Left cardiac atrium (tissue), 4 donors: ENCODE data around the gene HCK. TPM values are rescaled to one million over a fixed set of nuclear protein-coding genes. Genes with fewer than 3 reads are reported as not detected.
A peak's percentile ranks its signal among the peaks of the same experiment; 100 is the strongest.

Experiments used
- ATAC-seq, 2 donors: fragments of 200-7000 bp; cut with Tn5 transposase; one replicate each; pipeline ENCODE4 v1.9.1; 2020; ENCODE audit warnings: mild to moderate bottlenecking in 2 of 2, moderate library complexity in 2 of 2
- DNase-seq: peaks from one replicate; pipeline ENCODE4 v3.0.0-alpha.2; 2020
- intact Hi-C, 2 donors: fragments of 100-400 bp; cut with DNase I; formaldehyde crosslinking; loops; one replicate each; pipeline versions ENCODE4 v1.14.1 to v1.15.1; 2022 to 2023
- total RNA-seq, 2 donors: library from RNA; stranded (reverse); fragmentation: NEBNext Ultra II Directional; extraction: Animal tissue kit (Norgen Biotek cat#: 25700); gene quantifications; one replicate each; pipeline ENCODE4 v1.2.1, GENCODE V29; 2021
- donor health status: DM: no; HTN: yes; CAD: no.
- donor health status: DM: no; HTN: yes; CAD: no; lungs with severe emphysema.
- donor health status: DM: yes; HTN: yes; CAD: no.
- donor health status: Dilated cardiomyopathy.

HCK gene
- total RNA-seq, 2 donors from 2014 or later, result 11.1 to 14.1 TPM

DNA sequence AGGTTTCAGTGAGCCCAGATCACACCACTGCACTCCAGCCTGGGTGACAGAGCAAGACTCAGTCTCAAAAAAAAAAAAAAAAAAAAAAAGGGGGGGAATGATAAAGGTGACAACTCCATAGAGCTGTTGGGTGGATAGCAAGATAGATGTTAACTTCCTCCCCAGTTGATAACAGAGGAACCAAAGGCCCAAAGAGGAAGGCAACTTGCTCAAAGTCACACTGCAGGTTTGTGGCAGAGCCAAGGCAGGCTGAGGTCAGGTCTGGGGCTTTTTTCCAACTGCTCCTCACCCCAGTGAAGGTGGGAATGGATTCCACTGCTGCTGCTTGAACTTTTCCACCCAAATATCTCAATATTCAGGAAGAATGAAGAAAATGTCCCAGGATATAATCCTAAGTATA, 26.7 kb downstream of the HCK start:
- DNase-seq (no peak), ATAC-seq (no peak)
- intact Hi-C loops, result no loop called here

DNA sequence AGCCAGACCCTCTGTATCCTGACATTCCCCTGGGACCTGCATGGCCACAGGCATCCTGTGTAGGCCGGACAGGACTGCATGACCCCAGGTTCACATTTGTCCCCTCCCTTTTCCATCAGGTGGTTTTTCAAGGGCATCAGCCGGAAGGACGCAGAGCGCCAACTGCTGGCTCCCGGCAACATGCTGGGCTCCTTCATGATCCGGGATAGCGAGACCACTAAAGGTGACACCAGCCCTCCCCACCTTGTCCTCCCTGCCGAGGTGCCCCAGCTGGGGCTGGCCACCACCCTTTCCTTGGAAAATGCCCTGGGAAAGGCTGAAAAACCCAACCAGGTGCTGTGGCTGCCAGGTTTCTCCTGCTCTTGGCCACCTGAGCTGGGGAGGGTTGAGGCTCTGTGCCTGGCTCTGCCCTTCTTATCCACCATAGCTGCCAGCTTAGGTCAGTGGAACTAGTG, 27.6 kb downstream of the HCK start:
- DNase-seq, result no peak
- no peak for ATAC-seq
- intact Hi-C loops, result no loop called here

DNA sequence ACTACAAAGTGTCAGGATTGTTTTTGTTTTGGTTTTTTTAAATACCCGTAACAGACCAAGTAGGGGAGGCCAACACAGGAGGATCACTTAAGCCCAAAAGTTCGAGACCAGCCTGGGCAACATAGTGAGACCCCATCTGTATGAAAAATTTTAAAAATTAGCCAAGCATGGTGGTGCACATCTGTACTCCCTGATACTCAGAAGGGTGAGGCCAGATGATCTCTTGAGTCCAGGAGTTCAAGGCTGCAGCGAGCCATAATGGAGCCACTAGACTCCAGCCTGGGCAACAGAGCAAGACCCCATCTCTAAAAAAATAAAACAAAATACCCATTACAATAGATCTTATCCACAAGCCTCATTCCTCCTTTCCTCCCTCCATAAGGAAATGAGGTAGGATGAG, 28.7 kb downstream of the HCK start:
- intact Hi-C loops, result no loop called here
- ATAC-seq (no peak), DNase-seq (no peak)

DNA sequence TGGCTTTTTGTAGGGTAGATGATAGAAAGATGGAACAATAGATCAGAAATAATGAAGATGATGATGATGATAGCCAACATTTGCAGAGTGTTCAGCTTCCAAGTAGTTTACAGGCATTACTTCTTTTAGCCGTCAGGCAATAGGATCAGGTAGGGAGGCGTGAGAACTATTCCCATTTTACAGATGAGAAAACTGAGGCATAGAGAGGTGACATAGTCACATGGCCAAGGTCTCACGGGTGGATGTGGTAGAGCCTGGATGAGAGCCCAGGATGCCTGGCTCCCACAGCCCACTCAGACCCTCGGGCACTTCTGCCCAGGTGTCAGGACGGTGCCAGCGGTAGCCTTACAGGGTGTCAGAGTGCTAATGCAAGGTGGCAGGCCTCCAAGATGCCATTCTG, 31.4 kb downstream of the HCK start:
- intact Hi-C loops, result no loop called here
- ATAC-seq, result no peak
- no peak for DNase-seq

DNA sequence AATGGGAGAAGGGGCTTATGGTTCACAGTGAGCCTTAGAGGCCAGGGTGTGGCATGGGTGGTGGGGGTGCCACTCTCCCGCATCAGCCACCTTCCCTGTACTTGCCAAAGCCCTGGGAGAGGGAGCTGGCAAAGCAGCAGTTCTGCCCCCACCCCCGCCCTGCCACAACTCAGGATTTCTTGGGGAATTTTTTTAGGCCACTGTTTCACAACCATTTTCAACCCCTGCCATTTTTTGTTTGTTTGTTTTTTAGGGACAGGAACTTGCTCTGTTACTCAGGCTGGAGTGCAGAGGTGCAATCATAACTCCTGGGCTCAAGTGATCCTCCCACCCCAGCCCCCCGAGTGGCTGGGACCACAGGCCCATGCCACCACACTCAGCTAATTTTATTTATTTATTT, 35.0 kb downstream of the HCK start:
- DNase-seq (no peak), ATAC-seq (no peak)
- intact Hi-C loops, result no loop called here

DNA sequence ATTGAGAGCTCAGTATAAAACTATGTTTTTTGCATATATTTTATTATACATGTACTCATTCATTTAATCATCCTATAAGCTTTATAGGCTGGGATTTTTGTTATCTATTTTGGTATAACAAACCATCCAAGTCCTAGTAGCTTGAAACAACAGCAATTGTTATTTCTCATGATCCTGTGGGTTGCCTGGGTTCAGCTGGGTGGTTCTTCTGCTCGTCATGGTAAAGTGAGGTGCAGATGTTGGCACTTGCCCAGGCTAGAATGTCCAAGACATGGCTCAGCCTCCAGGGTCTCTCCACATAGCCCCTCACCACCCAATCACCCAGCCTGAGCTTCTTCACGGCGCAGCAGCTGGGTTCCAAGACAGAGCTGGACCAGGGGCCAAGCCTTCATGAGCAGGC, 36.7 kb downstream of the HCK start:
- intact Hi-C loops, result no loop called here
- ATAC-seq (no peak), DNase-seq (no peak)

DNA sequence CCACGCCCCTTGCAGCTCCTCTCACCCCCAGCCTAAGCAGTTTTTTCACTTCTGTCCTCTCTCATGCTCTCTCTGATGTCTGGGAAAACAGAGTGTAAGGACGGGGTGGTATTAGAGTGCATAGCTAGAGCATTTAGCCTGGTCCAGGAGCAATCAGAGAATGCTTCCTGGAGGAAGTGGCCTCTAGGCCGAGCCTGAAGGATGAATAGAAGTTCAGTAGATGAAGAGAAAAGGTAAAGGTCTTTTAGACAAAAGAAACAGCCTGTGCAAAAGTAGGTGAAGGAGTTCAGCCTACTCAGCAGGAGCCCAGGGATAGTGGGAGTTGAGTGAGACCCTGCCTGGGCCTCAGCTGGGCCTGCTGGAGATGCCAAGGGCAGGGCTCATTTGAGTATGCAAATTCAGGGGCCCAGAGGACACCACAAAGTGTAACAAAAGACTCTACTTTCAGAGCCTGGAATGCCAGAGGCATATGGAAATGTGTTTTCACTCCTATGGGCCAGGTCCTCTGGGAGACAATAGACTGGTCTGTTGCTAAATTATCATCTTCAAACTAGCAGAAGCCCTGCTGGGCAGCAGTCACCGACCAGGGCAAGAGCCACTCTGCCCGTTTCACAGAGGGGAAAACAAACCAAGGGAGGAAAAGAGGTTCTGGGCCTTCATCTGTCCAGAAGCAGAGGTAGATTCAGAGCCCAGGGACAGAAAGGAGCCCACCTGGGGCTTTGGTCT, 37.8 kb downstream of the HCK start:
- DNase-seq (no peak), ATAC-seq (no peak)
- intact Hi-C loops, result loop anchor here in 1 of 2 donors (5.0 kb wide), 1 partner anchor 267 kb away; no protein-coding TSS in a partner anchor

DNA sequence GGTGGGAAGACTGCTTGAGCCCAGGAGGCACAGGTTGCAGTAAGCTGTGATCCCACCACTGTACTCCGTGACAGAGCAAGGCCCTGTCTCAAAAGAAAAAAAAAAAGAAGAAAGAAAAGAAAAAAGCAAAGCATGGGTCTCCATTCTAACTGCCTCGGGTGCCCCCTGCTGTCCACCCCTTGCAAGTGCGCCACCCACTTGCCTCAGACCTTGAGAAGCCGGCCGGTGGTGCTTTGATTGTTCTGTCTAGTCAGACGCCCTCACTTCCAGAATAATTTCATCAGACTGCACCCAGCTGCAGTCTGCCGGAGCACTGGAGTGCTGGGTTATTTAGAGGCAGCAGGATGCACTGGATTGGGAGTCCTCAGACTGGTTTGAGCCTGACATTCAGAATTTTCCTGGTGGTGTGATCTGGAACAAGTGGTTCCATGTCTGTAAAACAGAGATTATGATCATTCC, 39.9 kb downstream of the HCK start:
- intact Hi-C loops, result loop anchor here in 1 of 2 donors (2.0 to 5.0 kb wide), 2 partner anchors 239 to 270 kb away; no protein-coding TSS in a partner anchor
- peak; percentile 47 to 80 for ATAC-seq

DNA sequence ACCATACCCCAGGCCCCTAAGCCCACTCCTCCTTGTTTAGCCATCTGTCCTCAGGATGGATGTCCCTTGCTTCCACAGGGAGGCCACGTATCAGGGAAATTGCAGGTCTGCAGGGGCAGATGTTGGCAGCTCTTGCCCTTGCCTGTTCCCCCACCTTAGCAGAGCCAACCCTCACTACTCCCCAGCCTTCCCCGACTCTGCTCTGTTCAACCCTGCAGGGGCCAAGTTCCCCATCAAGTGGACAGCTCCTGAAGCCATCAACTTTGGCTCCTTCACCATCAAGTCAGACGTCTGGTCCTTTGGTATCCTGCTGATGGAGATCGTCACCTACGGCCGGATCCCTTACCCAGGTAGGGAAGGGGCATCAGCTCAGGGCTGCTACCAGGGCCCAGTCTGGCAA, 46.7 kb downstream of the HCK start:
- intact Hi-C loops, result no loop called here
- DNase-seq, result no peak
- no peak for ATAC-seq

More for the DNA sequence above, 39.9 kb downstream of the HCK start:
- peak; percentile 78 for DNase-seq

DNA sequence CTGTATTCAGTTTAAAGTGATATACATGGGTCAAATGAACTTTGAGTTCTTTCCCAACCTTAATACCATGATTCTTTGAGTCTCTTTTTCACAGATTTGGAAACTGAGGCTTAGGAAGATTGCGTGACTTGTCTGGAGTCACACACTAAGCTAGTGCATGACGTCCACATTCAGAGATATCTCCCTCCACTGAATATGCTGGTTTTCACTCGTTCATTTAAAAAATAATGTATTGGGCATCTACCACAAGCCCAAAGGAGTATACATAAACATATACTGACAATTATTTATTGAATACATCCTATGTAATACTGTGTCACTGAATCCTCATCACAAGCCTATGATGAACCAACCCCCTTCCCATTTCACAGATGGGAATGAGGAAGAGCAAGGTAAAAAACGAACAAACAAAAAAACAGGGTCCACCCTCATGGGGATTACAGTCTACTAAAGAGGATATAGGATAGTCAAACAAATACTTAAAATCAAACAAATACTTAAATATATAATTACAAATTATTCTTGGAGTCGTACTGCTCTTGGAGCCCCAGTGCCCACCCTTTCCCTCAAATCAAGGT, 56.9 kb downstream of the HCK start:
- intact Hi-C loops, result no loop called here
- ATAC-seq (no peak), DNase-seq (no peak)

DNA sequence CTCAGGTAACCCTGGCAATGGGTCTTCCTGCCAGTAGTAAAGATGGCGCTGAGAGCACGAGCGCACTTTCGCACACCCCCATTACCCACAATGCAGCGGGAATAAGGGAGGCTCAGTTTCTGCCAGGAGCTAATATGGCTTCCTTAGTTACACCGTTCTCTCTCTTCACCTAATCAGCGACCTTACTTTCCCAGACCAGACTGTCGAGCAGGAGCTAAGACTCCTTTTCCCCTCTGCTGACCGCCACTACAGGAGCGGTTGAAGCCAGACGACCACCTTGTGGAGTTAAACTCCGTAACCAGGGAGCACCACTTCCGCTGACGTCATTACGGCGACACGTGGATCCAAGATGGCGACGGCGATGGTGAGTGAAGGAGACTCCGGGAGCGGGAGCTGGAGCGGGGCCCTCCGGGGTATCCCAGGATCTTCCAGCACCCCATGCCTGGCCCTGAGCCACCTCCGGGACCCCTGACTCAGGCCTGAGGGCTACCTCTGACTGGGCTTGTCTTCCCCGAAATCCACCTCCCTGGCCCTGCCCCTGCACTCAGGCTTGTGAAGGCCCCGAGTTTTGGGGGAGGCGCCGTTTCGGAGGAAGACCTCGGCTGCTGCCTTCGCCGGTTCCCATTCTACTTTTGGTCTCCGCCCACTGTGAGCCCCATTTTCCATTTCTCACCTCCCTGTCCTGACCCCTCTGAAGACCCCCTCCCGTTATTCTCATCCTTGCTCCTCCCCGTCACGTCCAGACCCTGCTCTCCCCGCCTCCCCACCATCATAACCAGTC, 57.5 kb downstream of the HCK start, which contains the start of gene TM9SF4:
TSS of gene TM9SF4 (plus strand) at position 323 of the 781 bp plus-strand sequence. CDS start at position 350, 27 bp downstream.
- DNase-seq (peak; percentile 91), ATAC-seq (peak; percentile 95 to 96)
- intact Hi-C loops, result no loop called here

DNA sequence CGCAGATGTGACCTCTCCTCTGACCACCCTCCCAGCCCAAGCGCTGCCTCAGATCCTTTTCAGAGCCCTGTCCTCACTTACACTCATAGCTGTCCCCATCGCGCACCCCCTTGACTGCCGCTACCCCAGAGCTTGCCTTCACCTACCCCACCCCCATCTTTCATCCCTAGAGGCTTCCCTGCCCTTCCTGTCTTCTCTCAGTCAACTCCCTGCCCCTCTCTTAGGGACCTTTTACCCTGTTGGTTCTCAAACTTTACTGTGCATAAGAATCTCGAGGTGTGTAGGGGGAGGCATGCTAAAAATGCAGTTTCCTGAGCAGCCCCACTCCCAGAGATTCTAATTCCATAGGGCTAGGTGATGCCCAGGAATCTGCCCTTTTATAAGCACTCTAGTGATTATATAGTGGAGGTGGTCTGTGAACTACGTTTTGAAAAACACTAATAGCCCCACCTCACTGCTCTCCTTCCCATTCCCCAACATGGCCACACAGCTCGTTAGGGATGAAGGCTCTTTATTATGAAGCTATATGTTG, 58.2 kb downstream of the HCK start:
- no peak for ATAC-seq
- intact Hi-C loops, result no loop called here
- DNase-seq, result no peak

DNA sequence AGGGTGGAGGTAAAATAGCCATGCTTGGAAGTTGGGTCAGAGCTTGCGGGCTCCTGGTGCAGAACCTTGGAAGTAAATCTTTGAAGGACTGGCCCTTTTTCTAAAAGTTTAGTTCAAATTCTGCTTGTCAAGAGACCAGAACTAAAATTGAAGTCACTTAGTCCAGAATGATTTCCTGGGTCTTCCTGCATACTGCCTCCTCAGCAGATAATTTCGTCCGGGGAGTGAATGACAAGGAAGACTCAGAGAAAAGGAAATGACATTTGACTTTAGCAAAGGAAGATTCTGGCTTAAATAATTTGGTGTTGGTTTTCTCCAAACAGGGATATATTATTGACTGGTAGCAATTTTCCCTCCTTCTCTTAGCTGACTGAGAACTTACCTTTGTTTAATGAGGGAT, 58.7 kb downstream of the HCK start:
- intact Hi-C loops, result no loop called here
- no peak for DNase-seq
- ATAC-seq, result no peak

DNA sequence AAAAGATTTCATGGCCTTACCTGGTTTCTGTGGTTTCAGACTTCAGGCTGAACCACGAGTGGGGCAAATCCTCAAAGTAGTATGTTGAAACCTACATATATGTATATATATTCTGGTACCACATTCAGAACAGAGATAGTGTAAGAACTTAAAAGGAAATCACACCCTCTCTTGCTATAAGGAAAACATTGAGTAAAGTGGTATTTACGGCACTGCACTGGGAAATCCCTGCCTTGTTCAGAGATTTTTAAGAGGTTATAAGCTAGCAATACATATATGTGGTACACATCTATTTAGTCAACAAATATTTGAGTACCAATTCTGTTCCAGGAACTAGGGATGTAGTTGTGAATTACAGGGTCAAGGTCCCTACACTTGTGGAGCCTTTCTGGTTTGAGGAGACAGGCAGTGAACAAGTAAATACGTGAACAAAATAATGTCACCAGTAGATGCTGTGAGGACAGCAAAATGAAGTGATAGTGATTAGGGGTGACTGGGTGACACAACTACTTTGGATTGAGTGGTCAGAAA, 59.2 kb downstream of the HCK start:
- intact Hi-C loops, result no loop called here
- no peak for DNase-seq
- ATAC-seq, result no peak

DNA sequence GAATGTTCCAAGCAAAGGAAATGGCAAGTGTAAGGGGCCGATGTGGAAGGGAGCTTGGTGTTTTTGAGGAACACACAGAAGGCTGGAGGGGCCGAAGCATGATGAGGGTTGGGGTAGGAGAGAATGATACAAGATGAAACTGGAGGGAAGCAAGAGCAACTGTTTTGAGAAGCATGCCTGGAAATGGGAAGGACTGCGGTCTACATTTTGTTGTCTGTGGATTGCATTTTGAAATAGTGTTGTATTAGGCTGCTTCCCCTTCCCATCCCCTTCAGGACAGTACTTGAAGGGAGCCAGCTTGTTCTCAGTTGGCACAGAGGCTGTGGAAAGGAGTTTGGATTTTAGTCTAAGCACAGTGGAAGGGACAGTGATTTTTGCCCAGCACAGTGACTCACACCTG, 59.7 kb downstream of the HCK start:
- intact Hi-C loops, result no loop called here

DNA sequence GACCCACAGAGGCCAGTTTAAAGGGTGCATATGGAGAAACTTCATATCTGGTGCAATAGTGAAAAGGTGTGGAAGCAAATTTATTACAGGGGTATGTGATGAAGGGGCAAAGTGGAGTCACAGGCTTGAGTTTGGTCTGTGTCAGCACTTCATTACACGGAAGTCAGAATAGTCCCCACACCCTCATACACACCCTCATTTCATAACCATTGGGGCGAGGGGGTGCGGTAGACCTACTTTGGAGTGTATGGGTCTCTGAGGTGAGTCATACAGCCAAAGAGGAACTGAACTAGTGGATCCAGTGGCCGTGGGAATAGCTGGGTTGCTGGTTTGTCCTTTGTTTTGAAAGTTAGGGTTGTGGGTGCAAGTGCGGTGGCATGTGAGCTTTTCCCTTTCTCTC, 60.8 kb downstream of the HCK start:
- intact Hi-C loops, result no loop called here
- ATAC-seq, result peak in 1 of 2 donors; percentile 29
- DNase-seq, result peak; percentile 40

More for the DNA sequence above, 59.7 kb downstream of the HCK start:
- no peak for DNase-seq
- no peak for ATAC-seq

DNA sequence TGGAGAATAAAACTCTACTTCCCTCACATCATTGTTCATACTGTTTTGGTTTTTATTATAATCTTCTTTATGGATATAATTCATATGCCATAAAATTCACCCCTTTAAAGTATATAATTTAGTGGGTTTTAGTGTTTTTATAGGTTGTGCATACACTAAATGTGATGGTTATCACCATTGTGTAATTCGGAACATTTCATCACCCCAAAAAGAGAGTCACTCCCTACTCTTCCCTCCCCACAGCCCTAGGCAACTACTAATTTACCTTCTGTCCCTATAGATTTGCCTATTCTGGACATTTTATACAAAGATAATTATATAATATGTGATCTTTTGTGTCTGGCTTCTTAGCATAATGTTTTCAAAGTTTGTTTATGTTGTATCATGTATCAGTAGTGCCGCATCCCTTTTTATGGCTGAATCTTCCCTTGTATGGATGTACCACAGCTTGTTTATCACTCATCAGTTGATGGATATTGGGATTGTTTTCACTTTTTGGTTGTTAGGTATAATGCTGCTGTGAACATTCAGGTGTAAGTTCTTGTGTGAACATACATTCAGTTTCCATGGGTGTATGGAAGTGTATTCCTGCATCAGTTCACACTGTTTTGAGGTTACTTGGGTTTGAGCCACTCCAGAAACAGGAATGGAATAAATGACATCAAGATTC, 61.7 kb downstream of the HCK start:
- no peak for DNase-seq
- intact Hi-C loops, result no loop called here
- no peak for ATAC-seq

DNA sequence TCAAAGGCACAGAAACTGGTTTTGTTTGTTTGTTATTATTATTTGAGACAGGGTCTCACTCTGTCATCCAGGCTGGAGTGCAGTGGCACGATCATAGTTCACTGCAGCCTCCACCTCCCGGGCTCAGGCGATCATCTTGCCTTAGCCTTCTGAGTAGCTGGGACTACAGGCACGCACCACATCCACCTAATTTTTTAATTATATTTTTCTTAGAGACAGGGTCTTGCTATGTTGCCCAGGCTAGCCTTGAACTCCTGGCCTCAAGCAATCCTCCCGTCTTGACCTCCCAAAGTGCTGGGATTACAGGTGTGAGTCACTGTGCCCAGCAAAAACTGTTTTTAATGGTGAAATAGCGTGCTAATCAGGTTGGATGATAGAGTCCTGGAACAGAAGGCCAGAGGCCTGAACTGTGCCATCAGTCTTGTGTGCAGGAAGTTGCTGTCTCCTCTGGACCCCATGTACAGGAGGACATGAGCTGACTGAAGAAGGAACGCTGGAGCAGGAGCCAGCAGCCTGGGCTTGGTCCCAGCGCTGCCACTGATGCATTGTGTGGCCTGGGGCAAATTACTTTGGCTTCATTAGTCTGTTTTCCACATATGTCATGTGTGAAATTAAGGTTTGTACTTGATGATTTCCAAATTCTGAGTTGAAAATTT, 62.4 kb downstream of the HCK start:
- intact Hi-C loops, result no loop called here
- no peak for DNase-seq
- no peak for ATAC-seq
